ENCODE results near the gene SPEF2.
A peak's percentile ranks its signal among the peaks of the same experiment; 100 is the strongest.
"Not testable (repeated sequence)": the region's sequence is repeated elsewhere in the genome, so short reads cannot be mapped to it uniquely, and the experiment has no call there.

SPEF2 gene

GRCh38 chr5:35854248-35854647, 236.6 kb downstream of the SPEF2 start:
- no peak for DNase-seq (ENCODE audit: low read depth)

- DNase-seq (ENCODE audit: low read depth) = no peak
These were observed 237.5 kb downstream of the SPEF2 start for GRCh38 chr5:35855187-35855586.

GRCh38 chr5:35856186-35856764, 238.6 kb downstream of the SPEF2 start:
- not testable (repeated sequence) for DNase-seq (ENCODE audit: low read depth)

- DNase-seq (ENCODE audit: low read depth) = no peak
These were observed 239.2 kb downstream of the SPEF2 start, which contains the start of gene IL7R for GRCh38 chr5:35856765-35857351. Gene IL7R, plus strand, starts transcription at chr5:35856891. Its CDS starts 87 bp downstream, at chr5:35856978.

- peak; percentile 84 for DNase-seq (ENCODE audit: low read depth)
These were observed 240.0 kb downstream of the SPEF2 start for GRCh38 chr5:35857606-35858205.

- DNase-seq (ENCODE audit: low read depth) = peak; percentile 60
These were observed 241.5 kb downstream of the SPEF2 start for GRCh38 chr5:35859101-35859661.

- no peak for DNase-seq (ENCODE audit: low read depth)
These were observed 243.0 kb downstream of the SPEF2 start for GRCh38 chr5:35860686-35861085.

GRCh38 chr5:35861718-35862117, 244.1 kb downstream of the SPEF2 start:
- no peak for DNase-seq (ENCODE audit: low read depth)

GRCh38 chr5:35862126-35862525, 244.5 kb downstream of the SPEF2 start:
- no peak for DNase-seq (ENCODE audit: low read depth)

- no peak for DNase-seq (ENCODE audit: low read depth)
These were observed 245.5 kb downstream of the SPEF2 start for GRCh38 chr5:35863159-35863558.
